SK-N-SH treated with all-trans-retinoic acid at 6 μM for 48 hours (cell line): ENCODE data around the gene AFAP1.

ENCODE experiments used
- ARNTL ChIP-seq: fragments of 450-650 bp; formaldehyde crosslinking; IDR thresholded peaks from 2 replicates; pipeline ENCODE4 v1.5.0; 2020; ENCODE audit warnings: low read depth, mild to moderate bottlenecking, moderate library complexity, borderline replicate concordance
- ESRRG ChIP-seq: fragments of 250-450 bp; sonication (Bioruptor Pico); IDR thresholded peaks from 2 replicates; pipeline ENCODE4 v1.6.1; 2021; ENCODE audit warnings: mild to moderate bottlenecking
- OSR1 ChIP-seq: fragments of 250-450 bp; sonication (Bioruptor Pico); IDR thresholded peaks from 2 replicates; pipeline ENCODE4 v1.8.0; 2022; ENCODE audit warnings: moderate library complexity, mild to moderate bottlenecking, inconsistent platforms
- PPARA ChIP-seq: fragments of 250-450 bp; sonication (Bioruptor Pico); IDR thresholded peaks from 2 replicates; pipeline ENCODE4 v1.5.0; 2020; ENCODE audit warnings: mild to moderate bottlenecking, borderline replicate concordance
- RARB ChIP-seq: fragments of 250-450 bp; sonication (Bioruptor Pico); IDR thresholded peaks from 2 replicates; pipeline ENCODE4 v1.8.0; 2021; ENCODE audit warnings: mild to moderate bottlenecking, moderate library complexity
- SNAI2 ChIP-seq: fragments of 250-450 bp; sonication (Bioruptor Pico); IDR thresholded peaks from 2 replicates; pipeline ENCODE4 v1.5.0; 2020; ENCODE audit warnings: mild to moderate bottlenecking, moderate library complexity
- TCF4 ChIP-seq: fragments of 250-450 bp; sonication (Bioruptor Pico); IDR thresholded peaks from 2 replicates; pipeline ENCODE4 v1.8.0; 2021; ENCODE audit warnings: mild to moderate bottlenecking, moderate library complexity, borderline replicate concordance
- TSHZ2 ChIP-seq: fragments of 250-450 bp; sonication (Bioruptor Pico); IDR thresholded peaks from 2 replicates; pipeline ENCODE4 v1.5.0; 2020; ENCODE audit warnings: mild to moderate bottlenecking, moderate library complexity
- ZNF565 ChIP-seq: fragments of 450-650 bp; formaldehyde crosslinking; conservative IDR thresholded peaks from 2 replicates; pipeline ENCODE4 v1.5.0; 2020; ENCODE audit warnings: low read depth, mild to moderate bottlenecking, moderate library complexity
- ZNF70 ChIP-seq: fragments of 450-650 bp; formaldehyde crosslinking; IDR thresholded peaks from 2 replicates; pipeline ENCODE4 v1.5.0; 2020; ENCODE audit warnings: mild to moderate bottlenecking, moderate library complexity
- ZNF8 ChIP-seq: fragments of 450-650 bp; formaldehyde crosslinking; IDR thresholded peaks from 2 replicates; pipeline ENCODE4 v1.5.0; 2020; ENCODE audit warnings: mild to moderate bottlenecking, moderate library complexity
- TF ChIP-seq, protein P1 (sequence below): fragments of 250-450 bp; sonication (Bioruptor Pico); IDR thresholded peaks from 2 replicates; pipeline ENCODE4 v1.5.1; 2020; ENCODE audit warnings: low read depth, mild to moderate bottlenecking, moderate library complexity

DNA sequence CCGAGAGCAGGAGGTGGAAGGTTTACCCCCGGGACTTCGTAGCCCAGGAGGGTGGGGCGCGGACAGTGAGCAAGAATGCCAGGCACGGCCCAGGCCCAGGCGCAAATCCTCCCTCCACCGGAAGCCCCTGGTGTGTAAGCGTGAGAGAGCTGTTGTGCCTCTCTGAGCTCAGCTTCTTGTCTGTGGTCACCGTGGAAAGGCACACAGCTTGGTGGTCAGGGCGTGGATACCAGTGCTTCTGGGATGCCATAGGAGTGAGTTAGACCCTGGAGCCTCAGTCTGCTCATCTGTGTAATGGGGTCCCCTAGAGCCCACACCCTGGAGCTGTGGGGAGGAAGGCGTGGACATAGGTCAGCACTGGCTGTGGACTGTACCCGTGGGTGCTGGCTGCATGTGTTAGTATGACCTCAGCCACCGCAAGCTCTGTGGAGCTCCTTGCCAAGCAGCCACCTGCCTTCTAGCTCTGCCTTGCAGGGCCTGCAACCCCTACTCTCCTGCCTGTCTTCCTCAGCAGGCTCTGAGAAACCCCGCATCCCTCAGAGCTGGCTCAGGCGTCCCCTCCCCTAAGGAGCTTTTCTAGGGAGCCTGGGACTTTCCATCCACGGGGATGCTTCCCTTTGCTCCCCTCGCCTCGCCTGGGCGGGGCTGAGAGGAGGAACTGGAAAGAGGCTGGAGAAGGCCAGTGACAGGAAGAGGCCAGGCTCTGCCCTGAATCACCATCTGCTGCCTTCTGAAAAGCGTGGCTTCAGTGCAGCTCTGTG is 28.0 kb upstream of the AFAP1 start:
- TF ChIP-seq ESRRG (CRISPR knock-in tag) (no peak), PPARA (CRISPR knock-in tag) (no peak), RARB (CRISPR knock-in tag) (no peak), TSHZ2 (CRISPR knock-in tag) (no peak), ZNF565 (CRISPR knock-in tag) (no peak), ARNTL (CRISPR knock-in tag) (no peak), OSR1 (CRISPR knock-in tag) (no peak), TCF4 (CRISPR knock-in tag) (no peak), ZNF8 (CRISPR knock-in tag) (no peak), ZNF70 (CRISPR knock-in tag) (no peak), SNAI2 (CRISPR knock-in tag) (no peak)
- TF ChIP-seq, protein P1, sequence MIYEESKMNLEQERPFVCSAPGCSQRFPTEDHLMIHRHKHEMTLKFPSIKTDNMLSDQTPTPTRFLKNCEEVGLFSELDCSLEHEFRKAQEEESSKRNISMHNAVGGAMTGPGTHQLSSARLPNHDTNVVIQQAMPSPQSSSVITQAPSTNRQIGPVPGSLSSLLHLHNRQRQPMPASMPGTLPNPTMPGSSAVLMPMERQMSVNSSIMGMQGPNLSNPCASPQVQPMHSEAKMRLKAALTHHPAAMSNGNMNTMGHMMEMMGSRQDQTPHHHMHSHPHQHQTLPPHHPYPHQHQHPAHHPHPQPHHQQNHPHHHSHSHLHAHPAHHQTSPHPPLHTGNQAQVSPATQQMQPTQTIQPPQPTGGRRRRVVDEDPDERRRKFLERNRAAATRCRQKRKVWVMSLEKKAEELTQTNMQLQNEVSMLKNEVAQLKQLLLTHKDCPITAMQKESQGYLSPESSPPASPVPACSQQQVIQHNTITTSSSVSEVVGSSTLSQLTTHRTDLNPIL (CRISPR knock-in tag): no peak
